ENCODE data around the gene NSD1. TPM values are rescaled to one million over a fixed set of nuclear protein-coding genes. Genes with fewer than 3 reads are reported as not detected.

NSD1 gene
- total RNA-seq, result 10 to 100 TPM; 83.2 to 92.9 TPM

DNA sequence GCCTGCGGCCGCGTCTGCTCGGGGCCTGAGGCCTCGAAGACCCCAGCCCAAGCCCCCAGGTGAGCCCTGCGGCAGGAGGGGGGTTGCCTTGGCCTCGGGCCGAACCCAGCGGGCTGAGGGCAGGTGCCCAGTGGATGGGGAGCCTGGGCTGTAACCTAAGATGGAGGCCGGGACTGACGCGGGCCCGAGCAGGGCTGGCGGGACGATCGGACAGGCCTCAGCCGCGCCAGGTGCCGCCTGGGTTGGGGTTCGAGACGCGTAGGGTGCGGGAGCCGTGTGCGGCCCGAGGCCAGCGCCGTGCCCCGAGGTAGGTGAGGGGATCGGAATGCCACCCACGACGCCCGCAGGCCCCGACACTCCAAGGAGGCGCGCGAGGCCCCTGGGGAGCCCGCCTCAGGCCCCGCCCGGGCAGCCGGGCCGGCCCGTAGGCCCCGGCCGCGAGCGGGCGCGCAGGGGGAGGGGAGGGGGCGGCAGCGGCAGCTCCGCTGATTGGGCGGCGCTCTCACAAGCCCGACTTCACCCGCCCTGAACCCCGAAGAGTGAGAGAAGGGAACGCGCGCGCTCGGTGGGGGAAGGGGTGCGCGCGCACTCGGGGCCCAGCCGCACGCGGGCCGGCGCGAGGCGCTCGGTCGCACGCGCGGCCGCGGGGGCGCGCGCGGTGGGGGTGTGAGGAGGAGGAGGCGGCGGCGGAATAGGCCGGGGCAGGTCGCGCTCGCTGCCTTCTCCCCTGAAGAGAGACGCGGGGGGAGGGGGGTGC, at the start of gene NSD1:
TSS of gene NSD1 (plus strand) at position 678 of the 757 bp plus-strand sequence. CDS start 1,331 bp downstream, outside the sequence.
- Mint-ChIP-seq H3K27me3 (no peaks in the 10 kb centered on the region), H3K9me3 (peaks cover 2% of the 10 kb centered on the region), H3K36me3 (ENCODE audit: low read depth) (peaks cover 32% of the 10 kb centered on the region), H3K4me1 (peaks cover 58% of the 10 kb centered on the region), H3K4me3 (peak within 1 kb of the TSS; percentile 87), H3K27ac (peak within 1 kb of the TSS; percentile 94)
- ChIA-PET POLR2A (interaction anchor here (0.6 kb wide), 1 partner anchor 269 kb away, joined by 3 read pairs; no protein-coding TSS in a partner anchor), CTCF (interaction anchor here (1.4 to 2.4 kb wide), 2 partner anchors 19 to 170 kb away, joined by 3 to 11 read pairs; partner anchors contain the start of genes PRELID1 and RAB24)
- peak; percentile 89 for DNase-seq

GRCh38 chr5:177084175-177084574, 49.4 kb upstream of the NSD1 start:
- Mint-ChIP-seq H3K4me3 (no peak overlapping the region), H3K27ac (no peak overlapping the region), H3K9me3 (no peaks in the 10 kb centered on the region), H3K27me3 (peaks cover 36% of the 10 kb centered on the region), H3K36me3 (ENCODE audit: low read depth) (peaks cover 1% of the 10 kb centered on the region), H3K4me1 (peaks cover 10% of the 10 kb centered on the region)
- ChIA-PET CTCF (interaction anchor here (1.0 to 4.4 kb wide), 4 partner anchors 10 to 29 kb away, joined by 3 to 27 read pairs (median 12); no protein-coding TSS in a partner anchor), POLR2A (no interaction called here)
- DNase-seq, result no peak

GRCh38 chr5:177085985-177086653, 47.5 kb upstream of the NSD1 start:
- no peak for DNase-seq
- POLR2A ChIA-PET, result no interaction called here
- H3K4me3 Mint-ChIP-seq, result peak overlapping the region; percentile 53
- peaks cover 1% of the 10 kb centered on the region for H3K36me3 Mint-ChIP-seq (ENCODE audit: low read depth)
- H3K27ac Mint-ChIP-seq, result peak overlapping the region; percentile 11
- H3K27me3 Mint-ChIP-seq, result peaks cover 36% of the 10 kb centered on the region
- CTCF ChIA-PET, result interaction anchor here (0.8 to 4.4 kb wide), 5 partner anchors 14 to 318 kb away, joined by 3 to 27 read pairs (median 3); no protein-coding TSS in a partner anchor
- H3K4me1 Mint-ChIP-seq, result peaks cover 10% of the 10 kb centered on the region
- H3K9me3 Mint-ChIP-seq, result no peaks in the 10 kb centered on the region

DNA sequence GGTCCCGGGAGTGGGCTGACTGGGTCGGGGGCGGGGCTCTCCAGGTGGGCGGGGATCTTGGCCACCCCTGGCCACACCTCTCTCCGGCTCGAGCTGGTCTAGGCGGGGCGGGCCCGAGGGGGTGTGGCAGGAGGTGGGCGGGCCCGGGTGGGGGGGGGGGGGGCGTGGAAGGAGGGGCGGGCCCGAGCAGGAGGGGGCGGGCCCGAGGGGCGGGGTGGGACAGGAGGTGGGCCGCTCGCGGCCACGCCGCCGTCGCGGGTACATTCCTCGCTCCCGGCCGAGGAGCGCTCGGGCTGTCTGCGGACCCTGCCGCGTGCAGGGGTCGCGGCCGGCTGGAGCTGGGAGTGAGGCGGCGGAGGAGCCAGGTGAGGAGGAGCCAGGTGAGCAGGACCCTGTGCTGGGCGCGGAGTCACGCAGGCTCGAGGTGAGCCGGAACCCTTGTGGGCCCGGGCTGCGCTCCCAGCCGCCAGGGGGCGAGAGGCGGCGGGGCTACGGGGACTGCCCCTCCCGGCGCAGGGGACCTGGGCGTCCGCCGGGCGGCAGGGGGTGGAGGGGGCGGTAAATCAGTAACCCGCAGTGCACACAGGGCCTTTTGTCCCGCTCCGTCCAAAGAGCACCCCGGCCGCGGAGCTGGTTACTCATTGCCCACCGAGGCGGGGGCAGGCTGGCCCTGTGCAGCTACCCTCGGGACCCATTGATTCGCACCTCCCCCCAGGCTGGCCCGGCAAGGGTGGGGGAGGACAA, 46.7 kb upstream of the NSD1 start, which contains the start of gene FGFR4:
TSS of gene FGFR4 (plus strand) at position 262 of the 744 bp plus-strand sequence. CDS start 2,688 bp downstream, outside the sequence.
- peak within 1 kb of the TSS; percentile 53 for H3K4me3 Mint-ChIP-seq
- H3K9me3 Mint-ChIP-seq, result no peaks in the 10 kb centered on the region
- peak within 1 kb of the TSS; percentile 11 for H3K27ac Mint-ChIP-seq
- H3K27me3 Mint-ChIP-seq, result peaks cover 36% of the 10 kb centered on the region
- DNase-seq, result peak; percentile 59
- H3K36me3 Mint-ChIP-seq (ENCODE audit: low read depth), result peaks cover 1% of the 10 kb centered on the region
- POLR2A ChIA-PET, result no interaction called here
- CTCF ChIA-PET, result interaction anchor here (0.8 to 4.4 kb wide), 7 partner anchors 15 to 318 kb away, joined by 3 to 27 read pairs (median 3); no protein-coding TSS in a partner anchor
- peaks cover 10% of the 10 kb centered on the region for H3K4me1 Mint-ChIP-seq

DNA sequence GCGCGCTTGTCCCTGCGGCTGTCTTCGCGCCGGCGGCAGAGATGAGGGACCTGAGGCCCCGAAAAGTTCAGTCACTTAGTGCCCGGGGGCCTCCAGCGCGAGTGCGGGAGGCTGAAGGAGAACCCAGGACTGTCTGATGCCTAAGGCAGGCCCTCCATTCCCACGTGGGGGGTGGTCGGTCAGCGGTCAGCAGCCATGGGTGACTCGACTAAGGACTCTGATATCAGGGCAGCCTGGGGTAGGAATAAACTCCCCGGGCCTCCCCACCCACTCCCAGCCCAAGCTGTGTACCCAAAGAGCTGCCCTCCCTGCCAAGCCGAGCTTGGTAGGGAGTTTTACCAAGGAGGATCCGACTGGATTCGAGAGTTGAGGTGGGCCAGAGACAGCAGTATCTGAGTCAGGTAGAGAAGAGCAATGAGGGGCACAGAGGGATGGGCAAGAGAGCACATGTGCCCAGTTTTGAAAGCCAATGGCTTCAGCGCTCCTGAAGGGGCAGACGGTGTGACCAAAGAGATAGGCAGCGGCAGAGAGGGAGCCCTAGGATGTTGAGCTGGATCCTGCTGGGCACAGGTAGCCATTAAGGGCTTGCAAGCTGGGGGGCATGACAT, 46.1 kb upstream of the NSD1 start:
- CTCF ChIA-PET, result interaction anchor here (0.9 to 4.4 kb wide), 3 partner anchors 17 to 31 kb away, joined by 3 to 27 read pairs (median 3); no protein-coding TSS in a partner anchor

GRCh38 chr5:177089127-177089526, 44.4 kb upstream of the NSD1 start:
- CTCF ChIA-PET, result no interaction called here

More for the DNA sequence above, 46.1 kb upstream of the NSD1 start:
- peaks cover 10% of the 10 kb centered on the region for H3K4me1 Mint-ChIP-seq
- peaks cover 1% of the 10 kb centered on the region for H3K36me3 Mint-ChIP-seq (ENCODE audit: low read depth)
- POLR2A ChIA-PET, result no interaction called here
- no peak for DNase-seq
- peak overlapping the region; percentile 32 for H3K4me3 Mint-ChIP-seq
- H3K9me3 Mint-ChIP-seq, result no peaks in the 10 kb centered on the region
- H3K27ac Mint-ChIP-seq, result no peak overlapping the region
- H3K27me3 Mint-ChIP-seq, result peaks cover 36% of the 10 kb centered on the region

DNA sequence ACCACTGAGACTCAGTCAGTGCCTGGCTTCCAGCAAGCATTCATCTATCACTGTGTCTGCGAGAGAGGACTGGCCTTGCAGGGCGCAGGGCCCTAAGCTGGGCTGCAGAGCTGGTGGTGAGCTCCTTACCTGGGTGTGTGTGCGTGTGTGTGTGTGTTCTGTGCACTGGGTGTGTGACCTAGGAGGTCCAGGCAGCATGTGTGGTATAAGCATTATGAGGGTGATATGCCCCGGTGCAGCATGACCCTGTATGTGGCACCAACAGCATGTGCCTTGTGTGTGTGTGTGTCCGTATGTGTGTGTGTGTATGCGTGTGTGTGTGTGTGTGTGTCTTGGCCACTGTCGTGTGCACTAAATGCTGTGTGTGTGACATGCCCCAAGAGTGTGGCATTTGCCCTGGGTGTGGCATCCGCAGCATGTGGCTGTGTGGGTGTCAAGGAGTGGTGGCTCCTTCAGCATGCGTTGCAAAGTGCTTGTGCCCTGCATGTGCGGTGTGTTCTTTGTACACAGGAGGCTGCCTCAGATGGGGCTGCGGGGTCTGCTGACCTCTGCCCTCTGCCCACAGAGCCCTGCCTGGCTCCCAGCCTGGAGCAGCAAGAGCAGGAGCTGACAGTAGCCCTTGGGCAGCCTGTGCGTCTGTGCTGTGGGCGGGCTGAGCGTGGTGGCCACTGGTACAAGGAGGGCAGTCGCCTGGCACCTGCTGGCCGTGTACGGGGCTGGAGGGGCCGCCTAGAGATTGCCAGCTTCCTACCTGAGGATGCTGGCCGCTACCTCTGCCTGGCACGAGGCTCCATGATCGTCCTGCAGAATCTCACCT, 43.5 kb upstream of the NSD1 start:
- ChIA-PET POLR2A (interaction anchor here (0.7 kb wide), 1 partner anchor 115 kb away, joined by 3 read pairs; no protein-coding TSS in a partner anchor), CTCF (interaction anchor here (1.1 kb wide), 1 partner anchor 27 kb away, joined by 3 read pairs; no protein-coding TSS in a partner anchor)
- no peak overlapping the region for H3K4me3 Mint-ChIP-seq
- peaks cover 31% of the 10 kb centered on the region for H3K27me3 Mint-ChIP-seq
- DNase-seq, result no peak
- H3K9me3 Mint-ChIP-seq, result no peaks in the 10 kb centered on the region
- peaks cover 10% of the 10 kb centered on the region for H3K4me1 Mint-ChIP-seq
- no peak overlapping the region for H3K27ac Mint-ChIP-seq
- peaks cover 1% of the 10 kb centered on the region for H3K36me3 Mint-ChIP-seq (ENCODE audit: low read depth)

More at GRCh38 chr5:177089127-177089526, 44.4 kb upstream of the NSD1 start:
- no peak for DNase-seq
- Mint-ChIP-seq H3K4me1 (peaks cover 10% of the 10 kb centered on the region), H3K36me3 (ENCODE audit: low read depth) (peaks cover 1% of the 10 kb centered on the region), H3K4me3 (no peak overlapping the region), H3K9me3 (no peaks in the 10 kb centered on the region), H3K27ac (no peak overlapping the region), H3K27me3 (peaks cover 32% of the 10 kb centered on the region)
- POLR2A ChIA-PET, result interaction anchor here (0.7 kb wide), 1 partner anchor 116 kb away, joined by 3 read pairs; no protein-coding TSS in a partner anchor

GRCh38 chr5:177090813-177091212, 42.8 kb upstream of the NSD1 start:
- CTCF ChIA-PET, result interaction anchor here (1.1 to 1.3 kb wide), 2 partner anchors 20 to 27 kb away, joined by 3 to 4 read pairs; no protein-coding TSS in a partner anchor
- no peak for DNase-seq
- POLR2A ChIA-PET, result no interaction called here

GRCh38 chr5:177091232-177091631, 42.3 kb upstream of the NSD1 start:
- Mint-ChIP-seq H3K27me3 (peaks cover 19% of the 10 kb centered on the region), H3K9me3 (no peaks in the 10 kb centered on the region), H3K4me1 (peaks cover 6% of the 10 kb centered on the region), H3K27ac (no peak overlapping the region), H3K4me3 (no peak overlapping the region), H3K36me3 (ENCODE audit: low read depth) (peaks cover 1% of the 10 kb centered on the region)
- DNase-seq, result no peak
- ChIA-PET POLR2A (no interaction called here), CTCF (interaction anchor here (1.3 kb wide), 1 partner anchor 20 kb away, joined by 4 read pairs; no protein-coding TSS in a partner anchor)

More at GRCh38 chr5:177090813-177091212, 42.8 kb upstream of the NSD1 start:
- Mint-ChIP-seq H3K27me3 (peaks cover 23% of the 10 kb centered on the region), H3K27ac (no peak overlapping the region), H3K4me1 (peaks cover 10% of the 10 kb centered on the region), H3K4me3 (no peak overlapping the region), H3K9me3 (no peaks in the 10 kb centered on the region), H3K36me3 (ENCODE audit: low read depth) (peaks cover 1% of the 10 kb centered on the region)

DNA sequence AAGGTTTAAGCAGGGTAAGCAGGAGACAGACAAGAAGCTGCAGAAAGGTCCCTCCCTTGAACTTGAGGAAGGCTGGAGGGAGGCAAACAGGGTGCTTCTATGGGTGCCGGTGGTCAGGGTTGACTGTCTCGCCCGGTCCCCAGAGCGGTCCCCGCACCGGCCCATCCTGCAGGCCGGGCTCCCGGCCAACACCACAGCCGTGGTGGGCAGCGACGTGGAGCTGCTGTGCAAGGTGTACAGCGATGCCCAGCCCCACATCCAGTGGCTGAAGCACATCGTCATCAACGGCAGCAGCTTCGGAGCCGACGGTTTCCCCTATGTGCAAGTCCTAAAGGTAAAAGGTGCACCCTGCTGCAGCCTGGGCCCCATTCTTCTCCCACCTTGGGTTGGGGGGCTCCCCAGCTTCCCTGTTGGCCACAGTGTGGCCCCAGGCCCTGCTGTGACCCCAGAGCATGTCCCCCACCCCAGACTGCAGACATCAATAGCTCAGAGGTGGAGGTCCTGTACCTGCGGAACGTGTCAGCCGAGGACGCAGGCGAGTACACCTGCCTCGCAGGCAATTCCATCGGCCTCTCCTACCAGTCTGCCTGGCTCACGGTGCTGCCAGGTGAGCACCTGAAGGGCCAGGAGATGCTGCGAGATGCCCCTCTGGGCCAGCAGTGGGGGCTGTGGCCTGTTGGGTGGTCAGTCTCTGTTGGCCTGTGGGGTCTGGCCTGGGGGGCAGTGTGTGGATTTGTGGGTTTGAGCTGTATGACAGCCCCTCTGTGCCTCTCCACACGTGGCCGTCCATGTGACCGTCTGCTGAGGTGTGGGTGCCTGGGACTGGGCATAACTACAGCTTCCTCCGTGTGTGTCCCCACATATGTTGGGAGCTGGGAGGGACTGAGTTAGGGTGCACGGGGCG, 41.1 kb upstream of the NSD1 start:
- ChIA-PET POLR2A (no interaction called here), CTCF (interaction anchor here (0.6 to 0.8 kb wide), 4 partner anchors 45 to 377 kb away, joined by 3 to 5 read pairs (median 3); no protein-coding TSS in a partner anchor)
- no peak for DNase-seq
- Mint-ChIP-seq H3K27me3 (peaks cover 15% of the 10 kb centered on the region), H3K36me3 (ENCODE audit: low read depth) (peaks cover 1% of the 10 kb centered on the region), H3K9me3 (no peaks in the 10 kb centered on the region), H3K4me1 (peaks cover 3% of the 10 kb centered on the region), H3K27ac (no peak overlapping the region), H3K4me3 (no peak overlapping the region)

Measured in activated CD4-positive, alpha-beta T cell treated with anti-CD3 and anti-CD28 coated beads, Interleukin-2, amount 10 ng/mL, durations not matched to agents 7 days and 5 days (primary cell).